Naive thymus-derived CD8-positive, alpha-beta T cell (primary cell): ENCODE results near the gene ENO1. TPM values are rescaled to one million over a fixed set of nuclear protein-coding genes. Genes with fewer than 3 reads are reported as not detected.
"Not testable (repeated sequence)": the region's sequence is repeated elsewhere in the genome, so short reads cannot be mapped to it uniquely, and the experiment has no call there.

Experiments
- ATAC-seq, 2 donors: fragments of 150-1000 bp; cut with Tn5 transposase in 1 of 2; sonication (Bioruptor Pico), chemical (Tn5 transposase) in 1 of 2; 1 replicate in 1 of 2; 2 replicates in 1 of 2; pipeline ENCODE4 v1.10.0; 2021; ENCODE audit warnings: mild to moderate bottlenecking in 2 of 2, moderate library complexity in 2 of 2
- POLR2A ChIA-PET: fragments of 350-600 bp; sonication (Branson Sonifier 250); formaldehyde crosslinking; loops from one replicate; lab custom pipeline; 2021; ENCODE audit warnings: antibody characterized with exemption; lab: Charles Lee
- DNase-seq, 10 donors: peaks; one replicate each; pipeline versions ENCODE4 v3.0.0 to v3.0.0-alpha.2; 2020 to 2022
- H3K27ac Mint-ChIP-seq, 10 donors: one replicate each; pipeline ENCODE4 v1.8.0; 2020 to 2022; ENCODE audit warnings: mild to moderate bottlenecking in 10 of 10, mixed read lengths in 10 of 10, moderate library complexity in 4 of 10, inconsistent platforms in 1 of 10
- H3K27me3 Mint-ChIP-seq, 5 donors: one replicate each; pipeline ENCODE4 v1.8.0; 2021 to 2022; ENCODE audit warnings: mixed read lengths in 5 of 5
- H3K36me3 Mint-ChIP-seq, 3 donors: one replicate each; pipeline ENCODE4 v1.8.0; 2020 to 2022; ENCODE audit warnings: mixed read lengths in 3 of 3, mild to moderate bottlenecking in 2 of 3, inconsistent platforms in 1 of 3
- H3K4me1 Mint-ChIP-seq, 4 donors: one replicate each; pipeline ENCODE4 v1.8.0; 2021 to 2022; ENCODE audit warnings: mixed read lengths in 4 of 4
- H3K4me3 Mint-ChIP-seq, 10 donors: one replicate each; pipeline ENCODE4 v1.8.0; 2020 to 2022; ENCODE audit warnings: mild to moderate bottlenecking in 10 of 10, mixed read lengths in 10 of 10, moderate library complexity in 6 of 10, inconsistent platforms in 1 of 10
- H3K9me3 Mint-ChIP-seq, 9 donors: one replicate each; pipeline ENCODE4 v1.8.0; 2020 to 2022; ENCODE audit warnings: mixed read lengths in 9 of 9, mild to moderate bottlenecking in 3 of 9, inconsistent platforms in 1 of 9, moderate library complexity in 1 of 9
- polyA plus RNA-seq, 3 donors: library from polyadenylated mRNA; unstranded; fragments of 300-500 nt; fragmentation: Illumina TruSeq; gene quantifications; one replicate each; pipeline ENCODE4 v1.2.3, GENCODE V29; 2021
- total RNA-seq, 8 experiments: library from RNA in 2 of 8; stranded (reverse) in 2 of 8; gene quantifications; one replicate each; pipeline ENCODE4 v1.2.3 and lab custom pipeline; 2021 to 2026

Gene ENO1
- total and polyA plus RNA-seq, 5 experiments from 2014 or later, result 225 to 1,190 (median 873) TPM

GRCh38 chr1:8831340-8831739 is 47.1 kb downstream of the ENO1 start:
- ATAC-seq, result no peak

GRCh38 chr1:8830732-8831131 is 47.8 kb downstream of the ENO1 start:
- peaks cover 7 to 17% (median 12%) of the 10 kb centered on the region in 4 donors for H3K4me1 Mint-ChIP-seq
- H3K9me3 Mint-ChIP-seq, DNase-seq, POLR2A ChIA-PET, ATAC-seq, H3K27me3 Mint-ChIP-seq, H3K36me3 Mint-ChIP-seq: not testable (repeated sequence)
- H3K27ac Mint-ChIP-seq, result peak overlapping the region in 4 of 10 donors; percentile 19 to 83 (median 48)
- peak overlapping the region in 3 of 10 donors; percentile 43 to 76 (median 45) for H3K4me3 Mint-ChIP-seq

More at GRCh38 chr1:8831340-8831739, 47.1 kb downstream of the ENO1 start:
- H3K36me3 Mint-ChIP-seq, result no peaks in the 10 kb centered on the region
- H3K4me3 Mint-ChIP-seq, result peak overlapping the region in 1 of 10 donors; percentile 76
- no peaks in the 10 kb centered on the region for H3K27me3 Mint-ChIP-seq
- H3K27ac Mint-ChIP-seq, result peak overlapping the region in 1 of 10 donors; percentile 83
- POLR2A ChIA-PET, result no interaction called here
- no peak for DNase-seq
- H3K9me3 Mint-ChIP-seq, result no peaks in the 10 kb centered on the region
- peaks cover 7 to 17% (median 12%) of the 10 kb centered on the region in 4 donors for H3K4me1 Mint-ChIP-seq

GRCh38 chr1:8825985-8826481 is 52.5 kb downstream of the ENO1 start:
- H3K27ac Mint-ChIP-seq, result no peak overlapping the region
- H3K36me3 Mint-ChIP-seq, result no peaks in the 10 kb centered on the region
- DNase-seq (no peak), ATAC-seq (no peak)
- POLR2A ChIA-PET, result no interaction called here
- H3K4me1 Mint-ChIP-seq, result peaks cover 7 to 17% (median 12%) of the 10 kb centered on the region in 4 donors
- H3K9me3 Mint-ChIP-seq, result no peaks in the 10 kb centered on the region
- no peak overlapping the region for H3K4me3 Mint-ChIP-seq
- H3K27me3 Mint-ChIP-seq, result peaks cover 0 to 3% (median 0%) of the 10 kb centered on the region in 5 donors

GRCh38 chr1:8823295-8823664 is 55.2 kb downstream of the ENO1 start:
- Mint-ChIP-seq H3K9me3 (no peaks in the 10 kb centered on the region), H3K4me3 (peak overlapping the region in 1 of 10 donors; percentile 50), H3K27ac (peak overlapping the region in 1 of 10 donors; percentile 52), H3K4me1 (peaks cover under 1 to 5% (median 4%) of the 10 kb centered on the region in 4 donors), H3K27me3 (peaks cover 0 to 3% (median 0%) of the 10 kb centered on the region in 5 donors), H3K36me3 (no peaks in the 10 kb centered on the region)
- DNase-seq (no peak), ATAC-seq (no peak)
- POLR2A ChIA-PET, result interaction anchor here (0.7 to 1.2 kb wide), 2 partner anchors 10 to 261 kb away, joined by 3 to 4 read pairs; no protein-coding TSS in a partner anchor

GRCh38 chr1:8822373-8823294 is 55.9 kb downstream of the ENO1 start:
- H3K4me1 Mint-ChIP-seq, result peaks cover 3 to 8% (median 7%) of the 10 kb centered on the region in 4 donors
- ATAC-seq (no peak), DNase-seq (no peak)
- POLR2A ChIA-PET, result interaction anchor here (0.7 to 1.2 kb wide), 2 partner anchors 10 to 434 kb away, joined by 3 read pairs; no protein-coding TSS in a partner anchor
- H3K27me3 Mint-ChIP-seq, result peaks cover 0 to 3% (median 0%) of the 10 kb centered on the region in 5 donors
- H3K27ac Mint-ChIP-seq, result no peak overlapping the region
- H3K36me3 Mint-ChIP-seq, result no peaks in the 10 kb centered on the region
- no peaks in the 10 kb centered on the region for H3K9me3 Mint-ChIP-seq
- H3K4me3 Mint-ChIP-seq, result no peak overlapping the region

- no peak for DNase-seq
- POLR2A ChIA-PET, result no interaction called here
- H3K27me3 Mint-ChIP-seq, result peaks cover 0 to 3% (median 0%) of the 10 kb centered on the region in 5 donors
- no peak overlapping the region for H3K4me3 Mint-ChIP-seq
- no peaks in the 10 kb centered on the region for H3K9me3 Mint-ChIP-seq
- H3K4me1 Mint-ChIP-seq, result peaks cover 10 to 16% (median 13%) of the 10 kb centered on the region in 4 donors
- H3K36me3 Mint-ChIP-seq, result no peaks in the 10 kb centered on the region
- H3K27ac Mint-ChIP-seq, result no peak overlapping the region
- no peak for ATAC-seq
Measured at GRCh38 chr1:8821084-8821483, 57.4 kb downstream of the ENO1 start.

GRCh38 chr1:8818789-8819188 is 59.7 kb downstream of the ENO1 start:
- not testable (repeated sequence) for H3K27me3 Mint-ChIP-seq

GRCh38 chr1:8818325-8818775 is 60.1 kb downstream of the ENO1 start:
- Mint-ChIP-seq H3K4me3 (peak overlapping the region; percentile 82 to 96 (median 90)), H3K9me3 (no peaks in the 10 kb centered on the region), H3K4me1 (peaks cover 26 to 38% (median 36%) of the 10 kb centered on the region in 4 donors), H3K27ac (peak overlapping the region; percentile 55 to 97 (median 92)), H3K27me3 (peaks cover 0 to 3% (median 0%) of the 10 kb centered on the region in 5 donors), H3K36me3 (no peaks in the 10 kb centered on the region)
- peak in 1 of 10 donors; percentile 5 for DNase-seq
- ATAC-seq, result no peak
- POLR2A ChIA-PET, result no interaction called here

More at GRCh38 chr1:8818789-8819188, 59.7 kb downstream of the ENO1 start:
- DNase-seq, H3K36me3 Mint-ChIP-seq, POLR2A ChIA-PET, ATAC-seq, H3K9me3 Mint-ChIP-seq: not testable (repeated sequence)
- peaks cover 26 to 38% (median 35%) of the 10 kb centered on the region in 4 donors for H3K4me1 Mint-ChIP-seq
- H3K27ac Mint-ChIP-seq, result peak overlapping the region in 7 of 10 donors; percentile 47 to 94 (median 70)
- peak overlapping the region in 7 of 10 donors; percentile 8 to 93 (median 29) for H3K4me3 Mint-ChIP-seq

- peak within 1 kb of the TSS; percentile 90 to 98 (median 95) for H3K27ac Mint-ChIP-seq
- DNase-seq (peak; percentile 93 to 99 (median 97)), ATAC-seq (peak; percentile 93 to 95)
- H3K4me3 Mint-ChIP-seq, result peak within 1 kb of the TSS; percentile 90 to 98 (median 94)
- no peaks in the 10 kb centered on the region for H3K9me3 Mint-ChIP-seq
- peaks cover 28 to 43% (median 41%) of the 10 kb centered on the region in 4 donors for H3K4me1 Mint-ChIP-seq
- POLR2A ChIA-PET, result interaction anchor here (0.6 to 1.2 kb wide), 20 partner anchors 9 to 1795 kb away, joined by 3 to 10 read pairs (median 3); partner anchors contain the start of gene ENO1
- peaks cover 0 to 3% (median 0%) of the 10 kb centered on the region in 5 donors for H3K27me3 Mint-ChIP-seq
- no peaks in the 10 kb centered on the region for H3K36me3 Mint-ChIP-seq
Measured at GRCh38 chr1:8817412-8818324, 60.8 kb downstream of the ENO1 start, which contains the start of gene RERE. Gene RERE (minus strand): TSS chr1:8817640.

- peak overlapping the region; percentile 87 to 98 (median 94) for H3K4me3 Mint-ChIP-seq
- peak overlapping the region; percentile 90 to 98 (median 95) for H3K27ac Mint-ChIP-seq
- H3K4me1 Mint-ChIP-seq, result peaks cover 28 to 44% (median 41%) of the 10 kb centered on the region in 4 donors
- DNase-seq (peak in 5 of 10 donors; percentile 12 to 24 (median 17)), ATAC-seq (peak; percentile 40 to 42)
- POLR2A ChIA-PET, result interaction anchor here (0.6 to 1.2 kb wide), 17 partner anchors 8 to 1794 kb away, joined by 3 to 10 read pairs (median 3); partner anchors contain the start of gene ENO1
- H3K9me3 Mint-ChIP-seq, result no peaks in the 10 kb centered on the region
- H3K36me3 Mint-ChIP-seq, result no peaks in the 10 kb centered on the region
- peaks cover 0 to 1% (median 0%) of the 10 kb centered on the region in 5 donors for H3K27me3 Mint-ChIP-seq
Measured at GRCh38 chr1:8816831-8817411, 61.6 kb downstream of the ENO1 start.

- Mint-ChIP-seq H3K27ac (peak overlapping the region; percentile 83 to 98 (median 94)), H3K4me1 (peaks cover 28 to 46% (median 45%) of the 10 kb centered on the region in 4 donors), H3K9me3 (no peaks in the 10 kb centered on the region), H3K27me3 (no peaks in the 10 kb centered on the region), H3K4me3 (peak overlapping the region; percentile 87 to 98 (median 94)), H3K36me3 (no peaks in the 10 kb centered on the region)
- POLR2A ChIA-PET, result no interaction called here
- ATAC-seq (no peak), DNase-seq (no peak)
Measured at GRCh38 chr1:8816264-8816663, 62.2 kb downstream of the ENO1 start.
